HG02840 (cell line): ENCODE results near the gene TSLP.

Experiments used
- ATAC-seq: cut with Tn5 transposase; IDR thresholded peaks from one replicate; pipeline ENCODE4 v1.9.1; 2021; ENCODE audit warnings: mild to moderate bottlenecking, moderate library complexity, moderate number of reproducible peaks; ENCODE audit not compliant: unreplicated experiment, low FRiP score

Gene TSLP

GRCh38 chr5:111092062-111092853 lies 20.7 kb downstream of the TSLP start, which contains the start of gene WDR36:
WDR36 (plus strand) TSS chr5:111092348; CDS start chr5:111092457, 109 bp downstream.
- peak; percentile 98 for ATAC-seq

GRCh38 chr5:111095982-111096381 lies 24.5 kb downstream of the TSLP start:
- ATAC-seq: no peak

GRCh38 chr5:111099058-111099778 lies 27.7 kb downstream of the TSLP start:
- no peak for ATAC-seq

GRCh38 chr5:111106320-111106948 lies 34.9 kb downstream of the TSLP start:
- ATAC-seq: no peak

- ATAC-seq: no peak
Observed at GRCh38 chr5:111107371-111107770, 35.9 kb downstream of the TSLP start.

GRCh38 chr5:111111956-111112355 lies 40.4 kb downstream of the TSLP start:
- no peak for ATAC-seq

- ATAC-seq: no peak
Observed at GRCh38 chr5:111113678-111114077, 42.2 kb downstream of the TSLP start.

GRCh38 chr5:111115229-111115628 lies 43.7 kb downstream of the TSLP start:
- no peak for ATAC-seq

GRCh38 chr5:111116550-111116949 lies 45.0 kb downstream of the TSLP start:
- no peak for ATAC-seq

GRCh38 chr5:111117136-111117535 lies 45.6 kb downstream of the TSLP start:
- ATAC-seq: no peak

- ATAC-seq: no peak
Observed at GRCh38 chr5:111119221-111119620, 47.7 kb downstream of the TSLP start.

GRCh38 chr5:111119856-111120255 lies 48.3 kb downstream of the TSLP start:
- no peak for ATAC-seq

GRCh38 chr5:111120911-111121310 lies 49.4 kb downstream of the TSLP start:
- no peak for ATAC-seq

GRCh38 chr5:111121926-111122325 lies 50.4 kb downstream of the TSLP start:
- no peak for ATAC-seq

- ATAC-seq: no peak
Observed at GRCh38 chr5:111122398-111122797, 50.9 kb downstream of the TSLP start.

- ATAC-seq: no peak
Observed at GRCh38 chr5:111124793-111125192, 53.3 kb downstream of the TSLP start.

- no peak for ATAC-seq
Observed at GRCh38 chr5:111126896-111127295, 55.4 kb downstream of the TSLP start.
